Upper lobe of left lung (tissue), 4 donors: ENCODE data around the gene TINCR.

Experiments used
- POLR2AphosphoS5 ChIP-seq, 2 donors: sonication (generic); formaldehyde crosslinking; IDR thresholded peaks; one replicate each; pipeline ENCODE4 v1.5.1; 2017; ENCODE audit warnings: antibody characterized with exemption in 2 of 2
- TF ChIP-seq, protein P1 (sequence below), 6 experiments: fragments of 450-650 bp in 4 of 6; fragments of 200-600 bp in 2 of 6; sonication (generic) in 2 of 6; IDR thresholded peaks; one replicate each; pipeline ENCODE4 v1.5.1; 2016 to 2019; ENCODE audit warnings: antibody characterized with exemption in 6 of 6

DNA sequence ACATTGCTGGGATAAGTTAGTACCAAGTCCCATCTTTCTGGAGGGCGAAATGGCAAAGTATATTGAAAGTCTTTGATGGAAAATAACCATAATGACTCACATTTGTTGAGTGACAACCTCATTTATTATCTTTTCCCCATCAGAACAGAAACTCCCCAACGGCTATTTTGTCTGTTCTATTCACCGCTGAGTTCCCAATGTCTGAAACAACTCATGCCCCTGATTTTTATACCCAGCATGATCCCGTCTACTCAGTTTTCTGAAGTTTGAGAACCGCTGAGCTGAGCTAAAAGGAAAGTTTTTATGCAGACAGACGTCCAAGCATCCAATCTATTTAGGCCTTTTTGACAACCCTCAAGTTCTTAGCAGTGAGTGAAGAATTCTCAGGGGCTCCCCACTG, 7.8 kb upstream of the TINCR start:
- TF ChIP-seq, protein P1, sequence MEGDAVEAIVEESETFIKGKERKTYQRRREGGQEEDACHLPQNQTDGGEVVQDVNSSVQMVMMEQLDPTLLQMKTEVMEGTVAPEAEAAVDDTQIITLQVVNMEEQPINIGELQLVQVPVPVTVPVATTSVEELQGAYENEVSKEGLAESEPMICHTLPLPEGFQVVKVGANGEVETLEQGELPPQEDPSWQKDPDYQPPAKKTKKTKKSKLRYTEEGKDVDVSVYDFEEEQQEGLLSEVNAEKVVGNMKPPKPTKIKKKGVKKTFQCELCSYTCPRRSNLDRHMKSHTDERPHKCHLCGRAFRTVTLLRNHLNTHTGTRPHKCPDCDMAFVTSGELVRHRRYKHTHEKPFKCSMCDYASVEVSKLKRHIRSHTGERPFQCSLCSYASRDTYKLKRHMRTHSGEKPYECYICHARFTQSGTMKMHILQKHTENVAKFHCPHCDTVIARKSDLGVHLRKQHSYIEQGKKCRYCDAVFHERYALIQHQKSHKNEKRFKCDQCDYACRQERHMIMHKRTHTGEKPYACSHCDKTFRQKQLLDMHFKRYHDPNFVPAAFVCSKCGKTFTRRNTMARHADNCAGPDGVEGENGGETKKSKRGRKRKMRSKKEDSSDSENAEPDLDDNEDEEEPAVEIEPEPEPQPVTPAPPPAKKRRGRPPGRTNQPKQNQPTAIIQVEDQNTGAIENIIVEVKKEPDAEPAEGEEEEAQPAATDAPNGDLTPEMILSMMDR (IDR thresholded peaks at IDR 0.05): no peak
- no peak for TF ChIP-seq POLR2AphosphoS5 (IDR thresholded peaks at IDR 0.05)
